Left renal pelvis (tissue), 4 donors: ENCODE results near the gene PHRF1. TPM values are rescaled to one million over a fixed set of nuclear protein-coding genes. Genes with fewer than 3 reads are reported as not detected.
A peak's percentile ranks its signal among the peaks of the same experiment; 100 is the strongest.

ENCODE experiments used
- DNase-seq, 4 donors: peaks; one replicate each; pipeline ENCODE4 v3.0.0-alpha.2; 2013; ENCODE audit warnings: low read depth in 4 of 4, low spot score in 3 of 4
- polyA plus RNA-seq, 4 donors: library from polyadenylated mRNA; unstranded; fragments of 120-200 nt; gene quantifications; one replicate each; pipeline ENCODE4 v1.2.1, GENCODE V29; 2013; ENCODE audit not compliant: insufficient read length in 4 of 4

The PHRF1 gene
- polyA plus RNA-seq, 4 donors, result 17.5 to 30.4 (median 18.9) TPM

DNA sequence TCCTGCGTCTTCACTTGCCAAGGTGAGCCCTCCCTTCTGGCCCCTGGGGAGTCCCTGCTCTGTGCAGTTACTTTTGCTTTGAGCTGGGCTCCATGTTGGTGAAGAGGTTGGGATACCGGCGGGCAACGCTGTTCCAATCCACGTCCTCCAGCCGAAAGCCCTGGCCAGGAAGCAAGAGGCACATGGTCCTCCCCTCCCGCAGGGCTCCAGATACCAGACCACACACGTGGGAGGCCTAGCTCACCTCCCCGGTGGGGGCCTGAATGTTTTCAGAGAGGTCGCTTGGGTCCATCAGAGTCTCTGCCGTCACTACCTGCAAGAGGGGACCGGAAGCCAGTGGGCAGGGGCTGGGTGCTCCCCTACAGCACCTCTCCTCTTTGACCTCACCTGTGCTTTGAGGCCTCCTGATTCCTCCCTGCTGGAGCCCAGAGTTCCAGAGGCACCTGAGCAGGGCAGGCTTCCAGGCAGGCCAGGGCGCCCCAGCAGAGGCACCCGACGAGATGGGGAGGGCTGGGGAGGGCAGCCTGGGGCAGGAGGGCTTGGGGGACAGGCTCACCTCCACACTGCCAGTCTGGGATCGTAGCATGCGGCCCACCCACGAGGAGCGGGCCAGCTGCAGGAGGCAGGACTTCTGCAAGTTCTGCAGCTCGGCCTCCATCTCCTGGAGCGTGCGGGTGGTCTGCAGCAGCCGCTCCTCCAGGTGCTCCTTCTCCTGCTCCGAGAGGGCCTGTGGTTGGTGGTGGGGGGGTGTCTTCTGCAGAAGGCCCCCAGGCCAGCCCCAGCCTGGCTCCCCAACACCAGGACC, 18.7 kb upstream of the PHRF1 start:
- DNase-seq, result no peak

DNA sequence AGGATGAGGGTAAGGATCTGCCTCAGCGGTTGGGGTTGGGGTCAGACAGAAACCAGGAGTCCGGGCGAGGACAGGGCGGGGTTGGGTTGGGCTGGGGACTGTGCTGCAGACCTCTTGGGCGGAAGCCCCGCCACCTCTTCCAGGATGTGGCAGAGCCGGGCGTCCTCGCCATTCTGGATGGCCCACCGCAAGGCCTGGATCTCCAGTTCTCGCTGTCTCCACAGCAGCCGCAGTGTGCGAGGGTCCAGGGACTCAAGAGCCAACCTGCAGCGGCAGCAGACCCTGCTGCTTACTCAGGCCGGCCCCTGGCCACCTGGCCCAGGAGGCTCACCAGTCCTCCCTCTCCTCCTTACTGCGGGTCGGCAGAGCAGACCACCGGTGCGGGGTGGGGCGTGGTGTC, 17.8 kb upstream of the PHRF1 start:
- DNase-seq, result no peak

DNA sequence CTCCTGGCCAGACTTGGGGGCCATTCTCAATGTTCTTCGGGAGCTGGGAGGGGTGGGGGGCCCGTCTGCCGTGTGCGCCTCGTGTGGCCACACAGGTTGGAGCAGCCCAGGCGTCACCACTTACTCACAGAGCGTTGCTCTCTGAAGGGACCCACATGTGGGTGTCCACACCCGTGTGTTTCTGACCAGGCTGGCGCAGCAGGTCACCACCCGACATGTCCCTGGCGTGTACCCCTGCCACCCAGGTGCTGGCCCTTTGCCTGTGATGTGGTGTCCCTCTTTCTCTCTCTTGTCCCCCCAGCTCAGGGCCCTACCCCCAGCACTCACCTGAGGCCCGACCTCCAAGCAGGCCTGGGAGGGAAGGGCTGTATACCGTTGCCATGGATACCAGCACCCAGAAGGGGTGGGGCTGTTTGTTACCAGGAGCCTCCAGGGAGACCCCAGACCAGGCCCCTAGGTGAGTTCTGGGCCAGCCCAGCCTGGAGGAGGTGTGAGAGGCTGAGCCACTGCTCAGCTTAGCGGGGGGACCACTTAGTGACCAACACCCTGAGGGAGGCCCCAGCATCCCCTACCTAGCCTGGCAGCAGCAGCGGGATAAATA, 17.1 kb upstream of the PHRF1 start:
- DNase-seq, result no peak

DNA sequence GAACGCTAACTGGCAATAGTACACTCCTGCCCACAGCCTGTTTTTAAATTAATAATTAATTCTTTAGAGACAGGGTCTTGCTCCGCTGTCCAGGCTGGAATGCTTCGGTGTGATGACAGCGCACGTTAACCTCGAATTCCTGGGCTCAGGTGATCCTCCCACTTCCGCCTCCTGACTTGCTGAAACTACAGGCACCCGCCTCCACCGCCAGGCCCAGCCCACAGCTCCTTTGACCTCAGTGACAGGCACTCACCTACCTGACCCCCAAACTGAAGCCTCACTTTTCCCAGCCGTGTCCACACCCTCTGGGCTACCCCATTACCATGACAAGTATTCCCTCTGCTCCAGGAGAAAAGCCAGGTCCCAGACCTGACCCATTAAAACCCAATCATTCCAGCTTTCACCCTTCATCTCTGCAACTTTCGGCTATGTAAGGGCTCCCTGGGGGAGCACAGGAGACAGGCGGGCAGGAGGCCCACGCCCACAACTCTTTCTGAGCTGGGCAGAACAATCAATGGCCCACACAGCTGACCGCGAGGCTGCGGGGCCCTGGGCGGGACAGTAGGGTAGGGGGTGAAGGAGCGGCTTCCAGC, 16.5 kb upstream of the PHRF1 start:
- DNase-seq, result no peak

DNA sequence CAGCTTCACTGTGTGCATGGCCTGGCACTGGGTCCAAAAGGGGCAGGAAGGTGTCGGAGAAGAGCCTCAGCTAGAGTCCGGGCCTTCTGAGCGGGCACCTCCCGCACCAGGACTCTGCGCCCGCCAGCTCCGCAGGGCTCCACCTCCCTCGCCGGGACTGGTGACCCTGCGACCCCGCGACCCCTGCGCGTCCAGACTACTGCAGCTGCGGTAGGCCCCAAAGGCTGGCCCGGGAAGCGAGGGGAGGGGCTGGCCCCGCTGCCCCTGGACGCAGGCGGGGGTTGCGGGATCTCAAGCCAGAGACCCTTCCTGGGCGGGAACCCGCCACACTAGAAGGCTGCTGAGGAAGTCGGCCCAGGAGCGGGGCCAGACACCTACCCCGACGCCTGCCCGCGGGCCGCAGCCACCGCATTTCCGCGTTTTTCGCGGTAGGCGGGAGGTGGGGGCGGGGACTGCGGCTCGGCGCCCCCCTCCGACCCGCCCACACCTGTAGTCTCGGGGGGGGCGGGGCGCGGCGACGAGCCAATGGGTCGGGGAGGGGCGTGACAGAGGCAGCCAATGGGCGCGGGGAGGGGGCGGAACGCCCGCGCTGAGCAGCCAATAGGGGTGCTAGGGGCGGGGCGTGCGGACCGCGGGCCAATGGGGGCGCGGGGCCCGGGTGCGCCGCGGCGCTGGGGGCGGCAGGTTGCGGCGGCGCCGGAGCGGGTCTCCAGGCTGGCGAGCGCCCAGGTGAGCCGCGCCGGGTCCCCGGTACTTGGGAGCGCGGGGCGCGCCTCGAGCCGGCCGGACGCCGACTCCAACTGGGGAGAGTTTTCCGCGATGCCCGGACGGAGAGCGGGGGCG, 15.7 kb upstream of the PHRF1 start, which contains the start of the genes LMNTD2 and RASSF7:
TSS of gene LMNTD2 (minus strand) at position 434 of the 843 bp plus-strand sequence. CDS start at position 412, 22 bp downstream.
TSS of gene RASSF7 (plus strand) at position 666 of the 843 bp plus-strand sequence. CDS start 799 bp downstream, outside the sequence.
- DNase-seq, result peak in 3 of 4 donors; percentile 63 to 79 (median 79)

DNA sequence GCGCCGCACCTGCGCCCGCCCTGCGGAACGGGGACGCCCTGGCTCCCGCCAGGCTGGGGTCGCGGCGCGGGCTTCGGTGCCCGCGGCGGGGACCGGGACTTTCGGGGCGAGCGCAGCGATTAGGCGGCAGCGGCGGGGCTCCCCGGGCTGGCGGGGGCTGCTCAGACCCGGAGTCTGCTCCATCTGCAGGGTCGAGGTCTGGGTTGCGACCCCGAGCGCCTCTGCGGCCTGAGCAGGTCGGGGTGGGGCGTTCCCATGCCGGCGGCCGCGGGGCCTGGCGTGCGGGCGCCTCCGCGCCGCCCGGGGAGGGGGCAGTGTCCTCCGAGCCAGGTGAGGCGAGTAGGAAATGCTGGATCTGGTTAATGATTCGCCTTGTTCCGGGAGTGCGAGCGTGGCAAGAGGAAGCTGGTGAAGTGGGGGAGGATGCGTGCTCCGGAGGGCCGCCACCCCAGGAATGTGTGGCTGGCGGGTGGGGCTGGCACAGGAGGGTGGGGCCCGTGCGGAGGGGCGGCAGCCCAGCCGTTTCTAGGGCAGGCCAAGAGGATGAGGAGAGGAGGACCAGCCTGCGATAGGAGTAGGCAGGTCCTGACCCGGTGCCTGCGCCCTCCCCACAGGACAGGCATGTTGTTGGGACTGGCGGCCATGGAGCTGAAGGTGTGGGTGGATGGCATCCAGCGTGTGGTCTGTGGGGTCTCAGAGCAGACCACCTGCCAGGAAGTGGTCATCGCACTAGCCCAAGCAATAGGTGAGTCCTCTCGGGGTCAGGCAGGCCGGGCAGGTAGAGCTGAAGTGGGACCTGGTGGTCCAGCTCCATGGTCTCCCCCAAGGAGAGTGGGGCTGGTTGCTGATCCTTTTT, 14.9 kb upstream of the PHRF1 start:
- peak in 3 of 4 donors; percentile 47 to 73 (median 69) for DNase-seq

DNA sequence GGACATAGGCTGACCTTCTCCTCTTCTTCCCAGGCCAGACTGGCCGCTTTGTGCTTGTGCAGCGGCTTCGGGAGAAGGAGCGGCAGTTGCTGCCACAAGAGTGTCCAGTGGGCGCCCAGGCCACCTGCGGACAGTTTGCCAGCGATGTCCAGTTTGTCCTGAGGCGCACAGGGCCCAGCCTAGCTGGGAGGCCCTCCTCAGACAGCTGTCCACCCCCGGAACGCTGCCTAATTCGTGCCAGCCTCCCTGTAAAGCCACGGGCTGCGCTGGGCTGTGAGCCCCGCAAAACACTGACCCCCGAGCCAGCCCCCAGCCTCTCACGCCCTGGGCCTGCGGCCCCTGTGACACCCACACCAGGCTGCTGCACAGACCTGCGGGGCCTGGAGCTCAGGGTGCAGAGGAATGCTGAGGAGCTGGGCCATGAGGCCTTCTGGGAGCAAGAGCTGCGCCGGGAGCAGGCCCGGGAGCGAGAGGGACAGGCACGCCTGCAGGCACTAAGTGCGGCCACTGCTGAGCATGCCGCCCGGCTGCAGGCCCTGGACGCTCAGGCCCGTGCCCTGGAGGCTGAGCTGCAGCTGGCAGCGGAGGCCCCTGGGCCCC, 14.1 kb upstream of the PHRF1 start:
- DNase-seq, result no peak

DNA sequence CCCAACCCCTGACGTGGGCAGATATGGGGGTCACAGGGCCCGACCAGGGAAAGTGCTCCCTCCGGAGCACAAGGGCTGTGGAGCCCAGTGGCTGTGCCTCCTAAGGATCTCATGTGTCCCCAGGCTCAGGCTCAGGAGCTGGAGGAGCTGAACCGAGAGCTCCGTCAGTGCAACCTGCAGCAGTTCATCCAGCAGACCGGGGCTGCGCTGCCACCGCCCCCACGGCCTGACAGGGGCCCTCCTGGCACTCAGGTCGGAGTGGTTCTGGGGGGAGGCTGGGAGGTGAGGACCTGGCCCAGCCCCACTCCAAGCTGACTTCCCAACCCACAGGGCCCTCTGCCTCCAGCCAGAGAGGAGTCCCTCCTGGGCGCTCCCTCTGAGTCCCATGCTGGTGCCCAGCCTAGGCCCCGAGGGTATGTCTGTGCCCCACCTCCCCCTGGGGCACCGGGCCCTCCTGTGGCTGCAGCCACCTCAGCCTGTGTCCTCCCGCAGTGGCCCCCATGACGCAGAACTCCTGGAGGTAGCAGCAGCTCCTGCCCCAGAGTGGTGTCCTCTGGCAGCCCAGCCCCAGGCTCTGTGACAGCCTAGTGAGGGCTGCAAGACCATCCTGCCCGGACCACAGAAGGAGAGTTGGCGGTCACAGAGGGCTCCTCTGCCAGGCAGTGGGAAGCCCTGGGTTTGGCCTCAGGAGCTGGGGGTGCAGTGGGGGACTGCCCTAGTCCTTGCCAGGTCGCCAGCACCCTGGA, 13.0 kb upstream of the PHRF1 start:
- no peak for DNase-seq

DNA sequence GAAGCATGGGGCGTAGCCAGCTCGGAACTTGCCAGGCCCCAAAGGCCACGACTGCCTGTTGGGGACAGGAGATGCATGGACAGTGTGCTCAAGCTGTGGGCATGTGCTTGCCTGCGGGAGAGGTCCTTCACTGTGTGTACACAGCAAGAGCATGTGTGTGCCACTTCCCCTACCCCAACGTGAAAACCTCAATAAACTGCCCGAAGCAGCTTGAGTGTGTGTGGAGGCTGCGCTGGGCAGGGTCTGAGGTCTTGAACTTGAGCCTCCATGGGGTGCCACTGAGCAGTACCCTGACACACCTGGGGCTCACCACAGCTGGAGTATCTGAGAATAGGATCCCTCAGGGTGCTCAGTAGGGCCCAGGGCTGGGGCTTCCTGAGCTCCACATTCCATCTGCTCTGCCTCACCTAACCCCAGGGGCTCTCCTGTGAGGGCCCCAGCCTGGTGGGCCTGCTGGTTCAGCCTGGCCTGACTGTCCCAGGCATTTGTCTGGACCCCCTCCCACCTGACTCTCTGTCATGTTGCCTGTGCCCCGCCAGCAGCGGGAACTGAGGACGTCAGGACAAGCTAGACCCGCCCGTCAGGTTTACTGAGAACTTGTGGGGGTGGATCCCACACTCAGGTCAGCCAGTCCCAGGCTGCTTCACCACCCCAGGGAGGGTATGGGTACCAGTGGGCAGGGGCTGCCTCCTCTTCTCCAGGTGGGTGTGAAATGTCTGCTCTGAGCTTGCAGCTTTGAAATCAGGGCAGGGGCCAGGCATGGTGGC, 12.3 kb upstream of the PHRF1 start:
- DNase-seq, result no peak

DNA sequence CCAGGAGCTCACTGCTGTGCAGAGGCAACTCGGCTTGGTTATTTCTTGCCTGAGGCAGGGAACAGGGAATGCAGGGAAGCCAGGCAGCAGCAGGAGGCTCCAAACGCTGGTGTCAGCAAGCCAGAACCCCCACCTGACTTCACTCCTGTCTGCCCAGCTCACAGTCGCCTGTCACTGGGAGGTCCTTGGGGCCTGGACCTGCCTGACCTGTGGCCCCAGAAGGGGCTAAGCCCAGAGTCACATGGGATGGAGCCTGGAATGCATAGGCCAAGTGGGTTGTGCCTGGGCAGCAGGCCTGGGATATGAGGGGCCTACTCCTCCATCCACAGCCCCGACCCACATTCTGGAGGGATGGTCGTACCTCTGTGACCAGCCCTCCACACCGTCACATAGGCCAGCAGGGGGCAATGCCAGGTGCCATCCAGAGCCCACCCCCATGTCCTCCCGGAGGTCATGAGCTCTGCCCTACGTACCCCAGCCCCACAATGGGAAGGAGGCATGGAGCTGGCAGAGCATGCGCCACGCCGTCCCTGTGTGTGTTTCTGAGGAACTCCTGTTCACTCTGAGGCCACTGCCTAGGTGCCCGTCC, 10.3 kb upstream of the PHRF1 start:
- DNase-seq, result no peak

DNA sequence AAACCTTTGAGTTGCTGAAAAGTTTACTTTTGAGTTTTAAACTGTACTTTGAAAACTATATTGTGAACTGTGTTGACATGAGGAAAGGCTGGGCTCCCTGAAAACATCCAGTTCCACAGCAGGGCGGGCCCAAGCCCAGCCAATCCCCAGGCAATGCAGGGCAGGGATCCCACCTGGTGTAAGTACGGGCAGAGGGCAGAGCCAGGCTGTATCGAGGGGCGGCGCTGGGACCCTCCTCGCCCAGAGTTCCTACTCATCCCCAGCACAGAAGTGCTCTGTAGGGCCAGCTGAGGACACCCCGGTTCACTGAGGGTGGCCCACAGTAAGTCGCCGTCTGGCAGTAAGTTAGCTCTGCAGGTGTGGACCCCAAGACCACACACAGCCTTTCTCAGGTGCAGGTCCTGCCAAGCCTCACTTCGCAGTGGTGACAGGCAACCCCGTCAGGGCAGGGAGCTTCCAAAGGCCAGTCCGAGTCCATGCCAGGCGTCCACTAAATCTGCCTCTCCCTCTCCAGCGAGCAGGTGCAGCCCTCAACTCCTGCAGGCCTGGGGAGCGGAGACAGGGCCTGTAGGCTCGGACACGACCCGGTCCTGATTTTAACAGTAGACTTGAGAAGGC, 9.2 kb upstream of the PHRF1 start:
- DNase-seq, result no peak

DNA sequence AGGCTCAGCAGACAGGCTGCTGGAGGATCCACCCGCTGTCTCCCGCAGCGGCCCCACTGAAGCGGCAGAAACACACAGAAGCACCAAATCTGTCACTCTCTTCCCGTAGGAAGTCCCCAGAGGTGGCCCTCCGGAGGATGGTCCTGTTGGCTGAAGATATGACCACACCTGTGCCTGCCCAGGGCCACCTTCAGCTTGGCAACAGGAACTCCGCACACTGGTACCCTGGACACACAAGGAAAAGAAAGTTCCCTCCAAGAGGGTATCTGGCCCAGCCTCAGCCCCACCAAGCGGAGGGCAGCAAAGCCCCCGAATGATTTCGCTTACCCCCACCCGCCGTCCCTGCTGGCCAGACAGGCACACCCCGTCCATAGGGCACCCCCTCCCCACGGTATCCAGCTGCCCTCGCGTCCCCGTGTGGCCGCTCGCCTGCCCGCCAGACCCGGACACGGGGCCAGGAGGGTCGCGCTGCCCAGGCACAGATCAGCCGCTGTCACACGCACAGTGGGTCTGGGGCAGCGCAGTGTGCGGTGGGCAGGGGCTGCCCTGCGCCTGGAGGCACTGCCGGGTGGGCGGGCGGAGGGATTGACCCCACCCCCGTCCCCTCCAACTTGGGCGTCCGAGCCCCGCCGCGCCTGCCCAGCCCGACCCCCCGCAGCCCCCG, 8.5 kb upstream of the PHRF1 start:
- DNase-seq, result no peak

DNA sequence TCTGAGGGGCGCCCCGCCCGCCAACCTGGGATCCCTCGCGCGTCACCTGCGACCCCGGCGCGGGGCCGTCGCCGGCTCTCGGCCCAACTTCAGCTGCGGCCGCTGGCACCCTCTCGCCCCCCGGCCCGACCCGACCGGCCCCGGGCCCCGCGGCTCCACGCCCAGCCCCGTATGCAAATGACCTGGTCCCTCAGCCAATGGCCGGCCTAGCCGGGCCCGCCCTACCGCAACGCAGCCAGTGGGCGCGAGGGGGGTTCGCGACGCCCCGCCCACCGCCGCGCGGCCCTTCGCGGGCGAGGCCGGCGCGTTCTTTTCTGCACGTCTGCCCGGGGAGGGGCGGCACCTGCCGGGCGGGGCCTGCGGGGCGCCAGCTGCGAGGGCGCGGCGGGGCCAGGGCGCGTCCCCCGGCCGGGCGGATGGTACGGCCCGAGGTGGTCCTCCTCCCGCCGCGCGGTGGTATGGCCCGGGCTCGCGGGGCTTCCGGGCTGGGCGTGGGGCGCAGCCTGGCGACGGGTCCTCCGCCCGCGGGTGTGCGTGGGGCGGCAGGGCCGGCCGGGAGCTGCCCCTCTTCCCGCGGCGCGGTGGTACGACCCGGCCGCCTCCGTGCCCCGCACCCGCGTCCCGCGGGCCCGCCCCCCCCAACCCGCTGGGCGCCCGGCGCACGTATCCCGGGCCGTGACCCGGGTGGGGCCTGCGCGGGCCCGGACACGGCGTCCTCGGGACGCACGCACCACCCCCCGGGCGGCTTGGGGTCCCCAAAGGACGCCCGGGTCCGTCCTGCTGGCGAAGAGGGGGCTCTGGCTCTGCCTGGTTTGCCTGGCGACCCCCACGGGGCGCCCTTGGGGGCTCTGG, 7.7 kb upstream of the PHRF1 start:
- peak; percentile 64 to 88 (median 86) for DNase-seq

DNA sequence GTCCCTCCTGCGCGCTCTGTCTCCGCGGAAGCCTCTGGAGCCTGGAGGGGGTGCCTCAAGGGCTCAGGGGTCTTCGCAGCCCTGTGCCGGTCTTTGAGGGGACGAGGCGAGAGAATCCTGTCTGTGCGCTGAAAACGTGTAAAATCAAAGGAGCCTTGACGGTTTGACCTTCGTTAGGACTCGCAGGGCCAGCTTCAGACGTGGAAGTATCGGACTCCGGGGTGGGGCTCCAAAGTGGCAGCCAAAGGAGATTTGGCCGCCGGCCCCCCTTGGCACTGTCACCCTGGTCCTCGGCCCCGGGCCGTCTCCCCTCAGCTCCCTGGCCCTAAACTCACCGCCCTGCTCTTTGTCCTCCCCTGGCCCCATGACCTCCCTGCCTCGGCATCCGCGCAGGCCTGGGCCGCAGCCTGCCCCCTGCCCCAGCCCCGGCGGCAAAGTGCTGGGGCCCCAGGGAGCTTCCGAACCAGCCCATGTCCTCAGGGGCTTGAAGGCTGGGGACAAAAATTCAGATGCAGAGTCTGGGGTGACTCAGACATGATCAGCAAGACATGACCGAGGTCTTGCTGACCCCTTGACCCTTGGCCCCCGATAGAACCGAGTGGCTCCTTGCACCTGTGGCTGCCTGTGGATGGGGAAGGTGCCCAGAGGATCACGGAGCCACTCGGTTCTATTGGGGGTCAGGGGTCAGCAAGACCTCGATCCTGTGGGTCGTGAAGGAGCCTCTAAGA, 6.9 kb upstream of the PHRF1 start:
- DNase-seq, result no peak

DNA sequence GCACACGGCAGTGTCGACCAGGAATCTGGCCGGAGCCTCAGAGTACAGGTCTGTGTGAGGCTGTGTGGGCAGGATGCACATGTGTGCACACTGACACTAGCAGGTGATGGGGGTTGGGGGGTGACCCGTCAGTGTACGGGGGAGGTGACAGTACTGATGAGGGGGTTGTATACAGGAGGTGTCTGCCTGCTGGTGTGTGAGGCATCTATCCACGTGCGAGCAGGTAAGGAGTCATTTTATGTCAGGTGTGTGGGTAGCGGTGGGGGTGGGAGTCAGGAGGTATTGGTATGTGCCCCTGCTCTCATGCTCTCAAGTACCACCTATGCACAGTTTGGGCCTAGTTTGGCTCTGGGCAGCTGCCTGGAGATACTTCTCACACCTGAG, 4.5 kb upstream of the PHRF1 start:
- no peak for DNase-seq
